Measurements from ENCODE around the gene NREP.

NREP gene

DNA sequence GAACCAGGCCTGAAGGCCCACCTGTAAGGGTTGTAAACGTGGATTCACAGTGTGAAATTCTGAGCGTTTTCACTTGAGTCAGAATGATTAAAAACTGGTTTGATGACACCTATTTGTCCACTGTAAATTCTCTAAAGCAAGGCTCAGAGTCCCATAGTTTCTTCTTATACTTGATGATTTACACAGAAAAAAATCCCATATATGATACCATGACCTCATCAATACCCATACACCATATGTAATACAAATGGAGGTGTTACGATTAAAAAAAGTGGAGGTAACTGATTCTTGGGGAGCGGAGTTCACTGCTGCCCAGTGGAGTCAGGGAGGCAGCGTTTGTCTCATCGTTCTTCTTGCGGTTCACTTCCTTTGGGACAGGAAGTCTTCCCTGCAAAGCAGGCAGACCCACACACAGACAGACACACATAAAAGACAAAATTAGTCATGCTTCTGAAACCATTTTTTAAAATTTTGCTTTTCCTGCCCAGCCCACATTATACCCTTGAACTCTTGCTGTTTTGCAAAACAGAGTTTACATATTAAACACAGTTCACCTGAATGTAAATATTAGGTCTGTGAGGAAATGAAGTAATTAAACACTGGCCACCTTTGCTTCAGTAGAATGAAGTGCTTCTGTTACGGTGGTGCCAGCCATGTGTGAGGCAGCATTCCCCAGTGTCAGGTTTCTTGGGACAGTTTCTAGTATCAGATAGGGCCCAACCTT is 26.2 kb downstream of the NREP start:
- Histone ChIP-seq H3K4me1 (ENCODE audit: insufficient read depth, low read length) (peaks cover 13% of the 10 kb centered on the region), H3K27me3 (ENCODE audit: insufficient read depth, low read length, poor library complexity) (no peaks in the 10 kb centered on the region), H3K79me2 (ENCODE audit: insufficient read depth, low read length) (peaks cover 36% of the 10 kb centered on the region), H2AFZ (ENCODE audit: low read depth, low read length) (no peak overlapping the region), H3K36me3 (ENCODE audit: insufficient read depth, low read length) (peaks cover 97% of the 10 kb centered on the region), H3K4me3 (ENCODE audit: low read depth in 1 of 2, low read length in 2 of 2) (no peak overlapping the region), H4K20me1 (ENCODE audit: insufficient read depth, low read length) (peaks cover 5% of the 10 kb centered on the region; the same call in 1 of the 2 replicates), H3K9me3 (ENCODE audit: insufficient read depth, low read length, severe bottlenecking) (no peaks in the 10 kb centered on the region), H3K9ac (ENCODE audit: low read depth, low read length) (no peak overlapping the region), H3K27ac (ENCODE audit: low read length) (peak overlapping the region; percentile 26; the same call in 1 of the 2 replicates), H3K4me2 (ENCODE audit: insufficient read depth, low read length) (no peak overlapping the region)
- ATAC-seq (ENCODE audit: insufficient read depth, low read depth) (no peak), DNase-seq (no peak)
- no peak for TF ChIP-seq CTCF (IDR thresholded peaks at IDR 0.05; ENCODE audit: borderline replicate concordance, extremely low read depth, low read length, poor library complexity, severe bottlenecking)
- no peak for TF ChIP-seq EZH2 (IDR thresholded peaks at IDR 0.05; ENCODE audit: borderline replicate concordance, low read depth, low read length, severe bottlenecking)

GRCh38 chr5:111728941-111729340 is 28.1 kb downstream of the NREP start:
- no peak overlapping the region for H3K4me2 ChIP-seq (ENCODE audit: insufficient read depth, low read length)
- no peak for TF ChIP-seq CTCF (IDR thresholded peaks at IDR 0.05; ENCODE audit: borderline replicate concordance, extremely low read depth, low read length, poor library complexity, severe bottlenecking)
- no peak for TF ChIP-seq EZH2 (IDR thresholded peaks at IDR 0.05; ENCODE audit: borderline replicate concordance, low read depth, low read length, severe bottlenecking)
- peaks cover 5% of the 10 kb centered on the region; the same call in 1 of the 2 replicates for H4K20me1 ChIP-seq (ENCODE audit: insufficient read depth, low read length)
- no peak overlapping the region for H2AFZ ChIP-seq (ENCODE audit: low read depth, low read length)
- no peak overlapping the region for H3K4me3 ChIP-seq (ENCODE audit: low read depth in 1 of 2, low read length in 2 of 2)
- no peaks in the 10 kb centered on the region for H3K27me3 ChIP-seq (ENCODE audit: insufficient read depth, low read length, poor library complexity)
- H3K36me3 ChIP-seq (ENCODE audit: insufficient read depth, low read length) = peaks cover 87% of the 10 kb centered on the region
- DNase-seq (no peak), ATAC-seq (ENCODE audit: insufficient read depth, low read depth) (no peak)
- peaks cover 13% of the 10 kb centered on the region for H3K4me1 ChIP-seq (ENCODE audit: insufficient read depth, low read length)
- no peaks in the 10 kb centered on the region for H3K9me3 ChIP-seq (ENCODE audit: insufficient read depth, low read length, severe bottlenecking)
- no peak overlapping the region for H3K27ac ChIP-seq (ENCODE audit: low read length)
- H3K79me2 ChIP-seq (ENCODE audit: insufficient read depth, low read length) = peaks cover 17% of the 10 kb centered on the region
- H3K9ac ChIP-seq (ENCODE audit: low read depth, low read length) = no peak overlapping the region

GRCh38 chr5:111726986-111727385 is 30.0 kb downstream of the NREP start:
- TF ChIP-seq CTCF (IDR thresholded peaks at IDR 0.05; ENCODE audit: borderline replicate concordance, extremely low read depth, low read length, poor library complexity, severe bottlenecking) (no peak), EZH2 (IDR thresholded peaks at IDR 0.05; ENCODE audit: borderline replicate concordance, low read depth, low read length, severe bottlenecking) (no peak)
- no peak overlapping the region for H2AFZ ChIP-seq (ENCODE audit: low read depth, low read length)
- peaks cover 4% of the 10 kb centered on the region; the same call in 1 of the 2 replicates for H3K4me1 ChIP-seq (ENCODE audit: insufficient read depth, low read length)
- peaks cover 5% of the 10 kb centered on the region; the same call in 1 of the 2 replicates for H4K20me1 ChIP-seq (ENCODE audit: insufficient read depth, low read length)
- no peaks in the 10 kb centered on the region for H3K9me3 ChIP-seq (ENCODE audit: insufficient read depth, low read length, severe bottlenecking)
- H3K4me2 ChIP-seq (ENCODE audit: insufficient read depth, low read length) = no peak overlapping the region
- peaks cover 6% of the 10 kb centered on the region; the same call in 1 of the 2 replicates for H3K79me2 ChIP-seq (ENCODE audit: insufficient read depth, low read length)
- H3K27me3 ChIP-seq (ENCODE audit: insufficient read depth, low read length, poor library complexity) = no peaks in the 10 kb centered on the region
- DNase-seq (no peak), ATAC-seq (ENCODE audit: insufficient read depth, low read depth) (no peak)
- peaks cover 68% of the 10 kb centered on the region for H3K36me3 ChIP-seq (ENCODE audit: insufficient read depth, low read length)
- no peak overlapping the region for H3K27ac ChIP-seq (ENCODE audit: low read length)
- H3K9ac ChIP-seq (ENCODE audit: low read depth, low read length) = no peak overlapping the region
- H3K4me3 ChIP-seq (ENCODE audit: low read depth in 1 of 2, low read length in 2 of 2) = no peak overlapping the region
